Stimulated activated CD4-positive, alpha-beta T cell treated with anti-CD3 and anti-CD28 coated beads, TNF-alpha, amount 100 ng/mL, for 24 hours (primary cell): Measurements from ENCODE around the gene ANKS1A.
A peak's percentile ranks its signal among the peaks of the same experiment; 100 is the strongest.
"Not testable (repeated sequence)": the region's sequence is repeated elsewhere in the genome, so short reads cannot be mapped to it uniquely, and the experiment has no call there.

Source experiments
- DNase-seq, 3 experiments: peaks; one replicate each; pipeline ENCODE4 v3.0.0-alpha.2; 2020; ENCODE audit warnings: low read depth in 3 of 3

ANKS1A gene, protein sequence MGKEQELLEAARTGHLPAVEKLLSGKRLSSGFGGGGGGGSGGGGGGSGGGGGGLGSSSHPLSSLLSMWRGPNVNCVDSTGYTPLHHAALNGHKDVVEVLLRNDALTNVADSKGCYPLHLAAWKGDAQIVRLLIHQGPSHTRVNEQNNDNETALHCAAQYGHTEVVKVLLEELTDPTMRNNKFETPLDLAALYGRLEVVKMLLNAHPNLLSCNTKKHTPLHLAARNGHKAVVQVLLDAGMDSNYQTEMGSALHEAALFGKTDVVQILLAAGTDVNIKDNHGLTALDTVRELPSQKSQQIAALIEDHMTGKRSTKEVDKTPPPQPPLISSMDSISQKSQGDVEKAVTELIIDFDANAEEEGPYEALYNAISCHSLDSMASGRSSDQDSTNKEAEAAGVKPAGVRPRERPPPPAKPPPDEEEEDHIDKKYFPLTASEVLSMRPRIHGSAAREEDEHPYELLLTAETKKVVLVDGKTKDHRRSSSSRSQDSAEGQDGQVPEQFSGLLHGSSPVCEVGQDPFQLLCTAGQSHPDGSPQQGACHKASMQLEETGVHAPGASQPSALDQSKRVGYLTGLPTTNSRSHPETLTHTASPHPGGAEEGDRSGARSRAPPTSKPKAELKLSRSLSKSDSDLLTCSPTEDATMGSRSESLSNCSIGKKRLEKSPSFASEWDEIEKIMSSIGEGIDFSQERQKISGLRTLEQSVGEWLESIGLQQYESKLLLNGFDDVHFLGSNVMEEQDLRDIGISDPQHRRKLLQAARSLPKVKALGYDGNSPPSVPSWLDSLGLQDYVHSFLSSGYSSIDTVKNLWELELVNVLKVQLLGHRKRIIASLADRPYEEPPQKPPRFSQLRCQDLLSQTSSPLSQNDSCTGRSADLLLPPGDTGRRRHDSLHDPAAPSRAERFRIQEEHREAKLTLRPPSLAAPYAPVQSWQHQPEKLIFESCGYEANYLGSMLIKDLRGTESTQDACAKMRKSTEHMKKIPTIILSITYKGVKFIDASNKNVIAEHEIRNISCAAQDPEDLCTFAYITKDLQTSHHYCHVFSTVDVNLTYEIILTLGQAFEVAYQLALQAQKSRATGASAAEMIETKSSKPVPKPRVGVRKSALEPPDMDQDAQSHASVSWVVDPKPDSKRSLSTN

DNA sequence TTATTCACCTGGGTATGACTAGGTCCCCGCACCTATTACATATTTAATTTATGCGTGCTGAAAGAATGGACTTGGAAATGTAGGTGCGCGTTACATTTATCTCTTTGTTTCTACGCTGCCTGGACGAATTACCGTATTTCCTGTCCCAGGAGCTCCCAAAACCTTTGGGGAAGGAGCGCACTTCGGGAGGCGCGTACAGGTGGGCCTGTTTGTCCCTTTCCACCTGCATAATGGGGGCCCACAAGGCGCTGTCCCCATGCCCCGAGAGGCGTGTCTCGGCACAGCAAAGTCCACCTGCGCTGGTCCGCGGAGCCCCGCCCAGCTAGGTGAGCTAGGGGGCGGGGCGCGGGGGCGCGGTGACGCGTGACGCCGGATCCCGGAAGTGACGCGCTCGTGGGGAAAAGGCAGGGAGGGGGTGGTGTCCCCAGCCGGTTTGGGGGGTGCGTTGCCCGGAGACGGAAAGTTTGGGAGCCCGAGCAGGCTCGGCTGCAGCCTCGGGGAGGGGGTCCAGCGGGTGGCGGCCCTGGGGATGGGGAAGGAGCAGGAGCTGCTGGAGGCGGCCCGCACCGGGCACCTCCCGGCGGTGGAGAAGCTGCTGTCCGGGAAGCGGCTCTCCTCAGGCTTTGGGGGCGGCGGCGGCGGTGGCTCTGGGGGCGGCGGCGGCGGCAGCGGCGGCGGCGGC is at the start of gene ANKS1A:
TSS of gene ANKS1A (plus strand) at position 382 of the 682 bp plus-strand sequence. CDS start at position 530, 148 bp downstream.
- DNase-seq: peak; percentile 80 to 86 (median 85)

DNA sequence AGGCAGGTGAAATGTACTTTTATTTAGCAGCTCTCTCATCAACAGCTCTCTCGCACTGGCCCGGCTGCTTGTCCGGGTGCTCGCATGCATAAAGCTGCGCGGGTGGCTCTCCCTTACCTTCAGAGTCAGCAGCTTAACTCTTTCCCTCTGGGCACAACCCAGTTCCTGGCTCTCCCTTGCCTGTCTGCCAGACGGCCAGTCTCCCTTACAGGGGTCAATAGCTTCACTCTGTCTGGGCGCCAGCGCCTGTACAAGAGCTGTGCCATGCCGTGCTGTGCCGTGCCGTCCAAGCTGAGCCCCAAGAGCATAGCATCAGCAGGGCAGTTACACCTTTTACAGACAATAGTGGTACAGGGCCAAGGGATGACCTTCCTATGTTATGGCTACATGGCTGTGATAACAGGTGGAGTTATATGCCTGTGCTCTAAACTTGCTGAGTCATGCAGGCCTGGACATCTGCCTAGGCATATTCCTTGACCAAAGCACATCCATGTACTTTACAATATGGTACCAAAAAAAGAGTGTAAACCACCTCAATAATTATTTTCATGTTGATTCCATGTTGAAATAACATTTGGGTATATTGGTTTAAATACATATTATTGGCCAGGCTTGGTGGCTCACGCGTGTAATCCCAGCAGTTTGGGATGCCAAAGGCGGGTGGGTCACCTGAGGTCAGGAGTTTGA is 49.2 kb upstream of the ANKS1A start:
- no peak for DNase-seq

DNA sequence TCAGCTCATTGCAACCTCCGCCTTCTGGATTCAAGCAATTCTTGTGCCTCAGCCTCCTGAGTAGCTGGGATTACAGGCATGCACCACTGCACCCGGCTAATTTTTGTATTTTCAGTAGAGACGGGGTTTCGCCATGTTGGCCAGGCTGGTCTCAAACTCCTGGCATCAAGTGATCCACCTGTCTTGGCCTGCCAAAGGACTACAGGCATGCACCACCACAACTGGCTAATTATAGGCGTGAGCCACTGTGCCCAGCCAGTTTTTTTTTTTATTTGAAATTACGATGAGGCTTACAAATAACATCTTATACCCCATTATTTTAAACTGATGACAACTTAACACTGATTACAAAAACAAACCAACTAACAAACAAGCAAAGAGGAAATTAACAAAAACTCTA is 40.0 kb upstream of the ANKS1A start:
- DNase-seq: not testable (repeated sequence)

DNA sequence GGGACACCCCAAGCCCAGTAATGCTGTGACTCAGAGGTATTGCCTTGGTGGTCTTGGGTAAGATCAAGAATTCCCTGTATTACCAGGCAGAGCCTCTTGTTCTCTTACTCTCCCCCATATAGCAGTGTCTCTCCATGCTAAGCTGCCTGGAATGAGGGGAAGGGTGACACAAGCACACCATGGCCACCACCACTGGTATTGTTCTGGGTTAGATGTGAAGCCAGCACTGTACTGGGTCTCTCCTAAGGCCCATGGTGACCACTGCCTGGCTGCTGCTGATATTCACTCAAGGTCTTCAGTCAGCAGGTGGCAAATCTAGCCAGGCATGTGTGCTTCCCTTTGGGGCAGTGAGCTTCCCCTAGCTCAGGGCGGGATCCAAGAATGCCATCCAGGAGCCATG is 37.7 kb upstream of the ANKS1A start:
- DNase-seq: no peak

DNA sequence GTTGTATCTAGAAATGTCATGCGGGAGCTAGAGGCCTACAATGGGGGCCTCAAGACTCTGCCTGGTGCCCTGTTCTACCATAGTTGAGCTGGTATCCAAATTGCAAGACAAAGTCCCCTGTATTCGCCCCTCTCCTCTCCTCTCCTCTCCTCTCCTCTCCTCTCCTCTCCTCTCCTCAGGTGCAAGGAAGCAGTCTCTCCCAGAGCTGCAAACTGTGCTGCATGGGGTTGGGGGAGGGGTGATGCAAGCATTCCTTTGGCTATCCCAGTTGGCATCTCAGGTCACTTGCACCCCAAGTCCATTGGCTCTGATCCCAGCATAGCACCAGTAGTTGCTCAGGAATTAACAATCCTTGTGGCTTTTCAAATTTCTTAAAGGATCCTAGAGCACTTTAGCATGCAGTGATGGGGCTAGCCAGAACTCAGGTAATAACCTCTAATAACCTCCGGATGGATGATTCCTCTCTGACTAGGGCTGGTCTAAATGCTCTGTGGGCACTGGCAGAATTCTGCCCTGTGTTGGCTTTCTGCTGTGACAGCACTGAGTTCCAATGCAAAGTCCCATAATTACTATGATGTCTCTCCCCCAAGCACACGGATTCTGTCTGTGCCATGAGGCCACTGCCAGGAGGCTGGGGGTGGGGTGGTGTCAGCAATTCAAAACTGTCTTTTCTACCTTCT is 36.5 kb upstream of the ANKS1A start:
- no peak for DNase-seq

DNA sequence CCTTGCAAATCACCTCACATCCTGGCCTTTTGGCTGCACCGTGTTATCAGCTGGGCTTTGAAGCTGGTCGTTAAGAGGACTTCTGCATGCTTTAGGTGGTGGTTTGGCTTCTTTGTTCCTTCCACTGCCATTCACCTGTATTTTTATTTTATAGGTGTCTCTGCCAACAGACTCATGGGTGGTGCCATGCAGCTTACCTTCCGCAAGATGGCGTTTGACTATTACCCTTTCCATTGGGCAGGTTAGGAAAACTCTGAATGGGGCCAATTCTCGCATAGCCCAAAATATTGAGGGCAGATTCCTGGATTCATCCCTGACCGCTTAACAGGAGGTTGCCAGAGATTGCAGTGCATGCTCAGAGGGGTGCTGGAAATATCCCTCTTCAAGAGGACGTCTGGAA is 33.6 kb upstream of the ANKS1A start:
- DNase-seq: no peak

DNA sequence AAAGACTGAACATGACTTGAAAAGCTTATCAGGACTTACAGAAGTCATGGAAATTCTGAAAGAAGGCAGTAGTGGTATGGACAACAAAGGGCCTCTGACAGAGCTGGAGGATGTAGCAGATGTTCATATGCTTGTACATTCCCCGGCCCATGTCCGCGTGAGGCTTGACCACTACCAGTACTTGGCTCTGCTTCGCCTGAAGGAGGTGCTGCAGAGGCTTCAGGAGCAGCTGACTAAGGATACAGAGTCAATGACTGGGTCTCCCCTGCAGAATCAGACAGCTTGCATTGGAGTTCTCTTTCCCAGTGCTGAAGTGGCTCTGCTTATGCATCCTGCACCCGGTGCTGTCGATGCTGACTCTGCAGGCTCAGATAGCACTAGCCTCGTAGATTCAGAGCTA is 30.4 kb upstream of the ANKS1A start:
- no peak for DNase-seq

DNA sequence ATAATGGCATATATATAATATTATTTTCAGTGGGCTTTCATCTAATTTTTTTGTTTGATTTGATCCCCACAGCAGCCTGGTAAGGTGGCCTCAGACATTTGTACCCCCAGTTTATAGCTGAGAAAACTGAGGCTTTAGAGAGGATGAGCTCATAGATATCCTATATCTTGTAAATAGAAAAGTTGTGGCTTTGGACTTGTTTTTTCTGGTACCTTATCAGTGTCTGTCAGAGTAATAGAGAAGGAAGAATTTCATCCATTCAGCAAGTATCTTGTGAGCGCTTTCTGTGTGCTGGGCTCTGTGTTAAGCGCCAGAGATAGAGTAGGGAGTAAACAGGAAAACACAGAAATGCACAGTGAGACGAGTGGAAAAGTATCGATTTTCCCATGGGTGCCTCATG is 29.1 kb upstream of the ANKS1A start:
- DNase-seq: no peak

DNA sequence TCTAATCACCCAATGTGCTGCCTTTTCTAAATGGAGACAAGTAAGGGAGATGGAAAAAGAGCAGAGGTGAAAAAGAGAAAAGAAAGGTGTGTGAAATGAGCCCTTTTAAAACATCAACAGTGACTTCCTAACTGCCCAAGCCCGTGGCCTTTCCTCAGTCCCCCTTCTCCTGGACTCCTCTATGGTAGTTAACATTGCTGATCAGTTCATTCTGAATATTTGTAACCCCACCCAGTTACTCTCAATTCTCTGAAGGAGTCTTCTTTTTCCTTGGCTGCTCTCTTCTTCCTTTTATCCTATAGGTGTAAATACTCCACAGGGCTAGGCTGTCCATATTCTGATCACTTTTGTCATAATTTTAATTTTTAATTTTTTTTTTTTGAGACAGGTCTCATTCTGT is 28.3 kb upstream of the ANKS1A start:
- DNase-seq: no peak

DNA sequence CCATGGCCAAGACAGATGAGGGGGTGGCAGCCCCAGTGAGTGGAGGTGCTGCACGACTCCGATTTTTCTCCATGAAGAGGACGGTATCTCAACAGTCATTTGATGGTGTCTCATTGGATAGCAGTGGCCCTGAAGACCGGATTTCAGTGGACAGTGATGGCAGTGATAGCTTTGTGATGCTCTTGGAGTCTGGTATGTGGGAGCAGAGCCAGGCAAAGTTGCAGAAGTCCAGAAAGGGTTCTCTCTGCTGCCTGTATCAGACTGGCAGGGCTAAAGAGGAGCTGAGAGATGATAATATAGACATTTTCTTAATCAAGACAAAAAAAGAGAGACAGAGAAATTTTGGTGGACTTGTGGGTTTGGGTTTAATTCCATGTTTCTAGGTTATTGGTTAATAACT is 25.0 kb upstream of the ANKS1A start:
- no peak for DNase-seq

DNA sequence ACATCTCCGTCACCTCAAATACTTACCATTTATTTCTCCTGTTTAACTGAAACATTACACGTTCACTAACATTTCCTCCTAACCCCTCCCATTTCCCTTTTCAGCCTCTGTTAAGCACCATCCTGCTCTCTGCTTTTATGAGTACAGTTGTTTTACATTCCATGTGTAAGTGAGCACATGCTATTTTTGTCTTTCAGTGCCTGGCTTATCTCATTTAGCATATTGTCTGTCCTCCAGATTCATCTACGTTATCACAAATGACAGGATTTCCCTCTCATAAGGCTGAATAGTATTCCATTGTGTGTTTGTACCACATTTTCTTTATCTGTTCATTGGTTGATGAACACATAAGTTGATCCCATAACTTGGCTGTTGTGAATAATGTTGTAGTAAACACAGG is 23.9 kb upstream of the ANKS1A start:
- DNase-seq: no peak

DNA sequence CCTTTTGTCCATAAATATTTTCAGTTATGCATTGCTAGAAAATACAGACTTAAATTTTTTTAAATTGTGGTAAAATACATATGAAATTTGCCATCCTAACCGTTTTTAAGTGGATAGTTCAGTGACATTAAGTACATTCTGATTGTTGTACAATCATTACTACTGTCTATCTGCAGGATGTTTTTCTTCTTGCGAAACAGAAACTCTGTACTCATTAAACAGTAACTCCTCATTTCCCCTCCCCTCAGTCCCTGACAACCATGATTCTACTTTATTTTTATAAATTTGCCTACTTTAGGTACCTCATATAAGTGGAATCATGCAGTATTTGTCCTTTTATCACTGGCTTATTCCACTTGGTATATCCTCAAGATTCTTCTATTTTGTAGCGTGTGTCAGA is 22.5 kb upstream of the ANKS1A start:
- no peak for DNase-seq

DNA sequence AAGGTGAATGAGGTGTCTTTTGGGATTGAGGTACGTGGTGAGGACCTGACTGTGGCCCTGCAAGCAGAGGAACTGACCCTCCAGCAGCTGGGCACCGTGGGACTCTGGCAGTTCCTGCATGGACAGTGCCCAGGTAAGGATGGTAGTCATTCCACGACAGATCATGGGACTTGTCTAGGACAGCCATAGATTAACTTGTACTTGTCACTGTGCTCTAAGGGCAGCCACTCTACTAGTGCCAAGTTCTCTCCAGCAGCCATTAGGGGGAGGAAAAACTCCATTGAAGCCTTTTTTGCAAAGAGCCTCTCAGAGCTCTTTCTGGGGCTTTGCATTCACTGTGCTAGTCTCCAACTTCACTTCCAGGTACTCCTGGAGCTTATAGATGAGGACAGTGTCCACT is 21.6 kb upstream of the ANKS1A start:
- no peak for DNase-seq

DNA sequence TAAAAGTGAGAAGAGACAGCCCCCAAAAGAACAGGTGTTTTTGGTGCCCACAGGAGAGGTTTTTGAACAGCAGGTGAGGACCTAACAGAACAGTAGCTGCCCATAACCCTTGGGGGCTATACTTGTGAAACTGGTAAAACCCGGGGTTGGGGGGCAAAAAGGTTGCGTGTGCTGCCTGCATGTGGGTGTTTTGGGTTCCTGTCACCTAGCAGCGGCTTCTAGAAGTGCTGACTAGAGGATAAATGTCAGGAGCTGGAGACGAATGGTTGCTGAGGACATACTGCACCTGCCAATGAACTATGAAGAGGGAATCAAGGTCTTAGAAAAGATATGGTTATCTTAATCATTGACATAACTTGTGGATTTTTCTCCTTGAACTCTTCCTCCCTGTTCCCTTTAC is 17.2 kb upstream of the ANKS1A start:
- DNase-seq: no peak

DNA sequence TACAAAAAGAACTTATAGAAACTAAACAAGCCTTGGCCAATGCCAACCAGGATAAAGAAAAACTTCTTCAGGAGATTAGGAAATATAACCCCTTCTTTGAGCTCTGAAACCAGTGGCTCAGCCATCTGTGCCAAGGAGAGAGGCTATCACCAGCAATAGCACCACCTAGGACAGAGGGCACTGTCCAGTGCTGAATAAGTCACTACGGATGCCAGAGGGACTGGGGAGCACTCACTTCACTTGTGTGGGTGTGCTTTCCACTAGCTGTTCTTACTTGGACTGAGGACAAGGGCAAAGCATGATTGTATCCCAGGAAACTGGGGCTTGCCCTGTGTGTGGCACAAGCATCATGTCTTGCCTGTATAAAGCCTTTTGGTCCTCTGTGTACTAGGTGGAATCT is 16.7 kb upstream of the ANKS1A start:
- DNase-seq: no peak

DNA sequence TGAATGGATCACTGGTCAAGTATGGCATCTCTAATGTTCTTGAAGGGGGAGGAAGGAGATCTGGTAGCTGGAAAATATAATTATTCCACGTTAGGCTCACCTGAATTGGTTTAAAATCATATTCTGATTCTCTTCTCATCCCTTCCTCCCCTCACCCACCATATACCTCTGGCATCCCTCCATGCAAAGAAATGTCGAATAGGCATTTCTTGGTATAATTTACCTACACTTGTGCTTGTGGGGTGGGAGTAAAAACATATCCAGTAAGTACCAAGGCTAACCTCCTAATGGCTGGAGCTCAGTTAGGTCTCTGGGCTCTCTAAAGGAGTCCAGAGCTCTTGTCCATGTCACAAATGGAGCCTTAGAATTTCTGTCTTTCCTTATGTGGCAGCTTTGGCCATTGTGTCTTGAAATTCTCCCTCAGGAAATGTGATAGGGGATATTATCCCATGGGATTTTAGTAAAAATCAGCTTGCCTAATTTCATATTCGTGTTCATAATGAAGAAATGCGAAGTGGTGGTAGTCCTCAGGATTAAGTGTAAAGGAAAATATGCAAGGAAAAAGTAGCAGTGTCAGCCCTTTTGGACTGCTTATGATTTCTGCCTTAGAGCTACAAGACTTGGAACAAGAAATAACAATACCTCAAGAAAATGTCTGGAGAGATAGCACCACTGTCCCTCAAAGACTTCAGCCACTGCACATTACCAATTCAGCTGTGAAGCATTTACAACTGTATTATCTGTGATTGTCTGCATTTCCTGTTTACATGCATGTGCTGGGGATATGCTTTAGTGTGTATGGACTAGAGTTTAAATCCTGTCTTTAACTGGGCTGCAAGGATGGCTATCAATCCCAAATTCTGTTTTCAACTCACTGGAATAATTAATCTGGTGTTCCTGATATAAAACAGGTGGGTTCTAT is 13.5 kb upstream of the ANKS1A start:
- DNase-seq: no peak

DNA sequence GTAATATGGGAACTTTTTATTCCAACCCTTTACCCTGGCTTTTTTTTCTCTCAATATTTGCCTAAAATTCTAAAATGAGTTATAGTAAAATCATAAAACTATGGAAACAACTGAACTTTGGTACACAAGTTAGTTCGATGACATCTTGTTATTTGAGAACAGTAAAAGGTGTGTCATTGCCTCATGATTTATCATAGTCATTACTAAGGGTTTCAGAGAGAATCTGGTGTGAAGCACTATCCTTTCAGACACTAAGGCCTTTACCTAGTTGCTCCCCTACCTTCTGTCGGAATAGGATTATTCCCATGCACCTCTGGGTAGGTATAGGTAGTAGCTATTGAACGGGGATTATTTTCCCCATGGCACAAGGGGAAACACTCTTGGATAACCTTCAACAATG is 12.6 kb upstream of the ANKS1A start:
- no peak for DNase-seq

DNA sequence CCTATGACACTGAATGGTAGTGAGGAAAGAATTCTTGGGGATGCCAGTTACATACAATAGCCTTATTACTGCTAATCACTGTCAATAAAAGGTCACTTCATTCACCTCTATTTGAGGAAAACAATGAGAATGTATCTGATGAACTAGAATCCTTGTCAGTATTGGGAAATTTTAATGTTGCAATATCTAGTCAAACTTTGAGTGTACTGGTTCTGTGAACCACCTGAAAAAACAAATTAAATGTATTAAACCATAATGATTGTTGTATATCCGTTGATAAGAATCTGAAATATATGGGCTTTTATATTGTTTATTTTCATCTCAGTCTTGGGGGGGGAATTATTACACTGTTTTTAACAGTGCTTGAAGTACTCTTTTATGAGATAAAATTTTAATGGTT is 11.8 kb upstream of the ANKS1A start:
- DNase-seq: no peak

DNA sequence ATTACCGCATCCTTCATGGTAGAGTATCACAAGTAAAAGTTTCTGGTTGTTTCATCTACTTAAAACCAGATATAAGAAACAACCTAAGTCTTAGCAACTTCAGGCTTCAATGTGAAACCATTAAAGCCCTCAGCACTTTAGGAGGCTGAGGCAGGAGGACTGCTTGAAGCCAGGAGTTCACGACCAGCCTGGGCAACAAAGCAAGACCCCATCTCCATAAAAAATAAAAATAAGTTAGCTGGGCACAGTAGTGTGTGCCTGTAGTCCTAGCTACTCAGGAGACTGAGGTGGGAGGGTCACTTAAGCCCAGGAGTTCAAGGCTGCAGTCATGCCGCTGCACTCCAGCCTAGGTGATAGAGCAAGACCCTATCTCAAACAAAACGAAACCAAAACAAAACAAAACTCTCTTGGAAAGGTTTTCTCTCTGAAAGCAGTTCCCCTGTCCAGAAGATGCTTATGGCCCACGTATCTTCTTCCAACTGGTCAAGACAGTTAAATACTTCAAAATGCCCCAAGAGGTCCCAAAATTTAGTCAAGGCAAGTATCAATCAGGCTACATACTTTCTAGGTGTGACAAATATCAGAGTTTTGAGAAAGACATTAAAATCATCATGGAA is 11.1 kb upstream of the ANKS1A start:
- no peak for DNase-seq
